RPMI8226 (cell line): ENCODE results near the gene RRP9.
A peak's percentile ranks its signal among the peaks of the same experiment; 100 is the strongest.

Experiments used
- DNase-seq: peaks from one replicate; pipeline ENCODE4 v3.0.0-alpha.2; 2015

Gene RRP9

GRCh38 chr3:51970606-51971300, 29.0 kb upstream of the RRP9 start:
- DNase-seq = peak; percentile 79

- no peak for DNase-seq
These were observed 28.1 kb upstream of the RRP9 start for GRCh38 chr3:51969841-51970240.

- DNase-seq = no peak
These were observed 27.4 kb upstream of the RRP9 start for GRCh38 chr3:51968883-51969678.

DNA sequence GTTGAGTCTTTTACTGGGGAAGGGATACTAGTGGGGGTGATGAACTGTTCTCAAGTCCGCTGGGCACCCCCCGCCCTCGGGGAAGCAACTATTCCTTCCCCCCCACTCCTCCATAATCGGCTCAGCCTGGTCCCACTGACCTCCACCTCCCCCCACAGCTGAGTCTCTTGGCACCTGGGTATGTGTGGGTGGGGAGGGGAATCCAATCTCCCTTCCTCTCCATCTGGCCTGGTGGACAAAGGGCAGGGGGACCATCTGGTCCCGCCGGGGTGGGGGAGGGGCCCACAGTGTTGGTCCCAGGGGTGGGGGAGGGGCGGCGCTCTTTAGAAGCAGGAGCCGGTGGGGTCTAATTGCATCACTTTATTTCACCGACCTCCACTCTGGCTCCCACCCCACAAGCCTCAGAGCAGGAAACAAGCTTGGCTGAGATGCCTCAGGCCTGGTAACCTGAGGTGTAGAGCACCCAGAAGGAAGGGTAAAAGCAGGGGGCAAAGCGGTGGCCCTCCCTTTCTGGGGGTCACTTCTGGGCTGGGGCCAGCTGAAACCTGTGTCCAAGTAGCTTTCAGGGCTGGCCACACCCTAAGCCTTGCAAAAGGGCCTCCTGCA, 26.6 kb upstream of the RRP9 start:
- no peak for DNase-seq

DNA sequence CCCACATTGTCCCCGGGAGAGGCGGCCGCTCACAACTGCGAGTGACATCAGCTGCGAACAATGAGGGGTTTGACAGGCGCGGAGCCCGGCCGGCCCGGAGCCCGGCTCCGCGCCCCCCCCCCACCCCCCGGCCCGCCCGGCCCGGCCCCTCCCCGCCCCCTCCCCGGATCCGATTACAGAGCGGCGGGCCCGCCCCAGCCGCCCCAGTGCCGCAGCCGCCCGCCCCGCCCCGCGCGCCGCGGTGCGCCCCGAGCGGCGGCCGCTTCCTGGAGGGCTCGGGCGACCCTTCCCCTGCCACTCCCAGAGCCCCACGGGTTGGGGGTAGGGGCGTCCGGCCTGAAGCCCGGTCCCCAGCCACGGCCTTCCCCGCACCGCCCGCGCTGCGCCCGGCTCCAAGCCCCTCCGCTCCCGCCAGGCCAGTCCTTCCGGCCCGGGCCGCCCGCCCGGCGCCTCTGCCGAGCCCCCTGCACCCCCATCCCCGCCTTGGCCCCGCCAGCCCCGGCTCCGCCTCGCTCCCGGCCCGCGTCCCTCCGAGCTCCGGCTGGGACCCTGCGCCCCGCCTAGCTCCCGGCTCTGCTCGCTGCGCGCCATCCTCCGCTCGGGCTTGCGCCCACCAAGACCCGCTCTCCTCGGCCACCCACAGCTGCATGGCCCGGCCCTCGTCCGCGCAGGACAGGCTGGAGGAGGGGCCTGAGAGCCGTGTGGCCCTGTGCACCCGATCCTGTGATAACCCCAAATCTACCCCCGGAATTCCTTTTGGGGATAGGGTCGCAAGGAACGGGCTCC, 25.9 kb upstream of the RRP9 start, which contains the start of gene PCBP4:
TSS of gene PCBP4 (minus strand) at position 71 of the 786 bp plus-strand sequence. CDS start 6,214 bp downstream, outside the sequence.
- DNase-seq = peak; percentile 48

DNA sequence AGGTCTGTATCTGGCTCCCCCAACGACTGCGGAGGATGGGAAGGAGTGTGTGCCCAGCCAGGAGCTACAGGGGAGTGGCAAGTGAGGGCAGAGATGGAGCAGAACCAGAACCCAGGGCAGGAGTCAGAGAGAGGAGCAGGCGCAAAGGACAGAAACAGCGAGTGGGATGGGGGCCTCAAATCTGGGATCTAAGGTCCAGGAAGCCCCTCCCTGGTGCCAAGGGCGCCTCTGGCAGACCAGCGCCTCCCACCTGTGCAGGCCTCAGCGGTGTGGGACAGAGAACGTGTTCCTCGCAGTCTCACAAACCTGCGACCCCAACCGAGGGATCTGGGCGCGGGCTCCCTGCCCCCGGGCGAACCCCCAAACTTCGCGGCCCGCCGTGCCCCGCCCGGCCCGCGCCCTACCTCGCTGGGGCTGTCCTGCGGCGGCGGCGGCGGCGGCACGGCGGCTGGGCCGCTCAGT, 25.2 kb upstream of the RRP9 start:
- DNase-seq = no peak

DNA sequence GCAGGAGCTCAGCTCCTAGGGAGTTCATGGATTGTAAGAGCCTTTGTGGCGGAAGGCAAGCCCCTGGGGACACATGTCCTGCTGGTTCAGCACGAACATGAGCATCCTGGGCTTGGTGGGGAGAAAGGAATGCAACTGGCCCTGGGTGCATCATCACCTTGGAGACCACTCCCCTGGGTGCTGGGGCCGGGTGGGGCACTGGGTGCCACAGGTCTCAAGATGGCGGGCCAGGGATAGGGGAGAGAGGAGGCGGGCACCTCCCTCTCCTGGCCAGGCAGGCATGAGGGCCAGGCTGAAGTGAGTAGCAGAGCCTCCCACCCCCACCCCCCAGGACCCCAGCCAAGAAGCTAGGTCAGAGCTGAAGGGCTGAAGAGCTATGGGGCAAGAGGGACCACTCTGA, 24.8 kb upstream of the RRP9 start:
- no peak for DNase-seq

DNA sequence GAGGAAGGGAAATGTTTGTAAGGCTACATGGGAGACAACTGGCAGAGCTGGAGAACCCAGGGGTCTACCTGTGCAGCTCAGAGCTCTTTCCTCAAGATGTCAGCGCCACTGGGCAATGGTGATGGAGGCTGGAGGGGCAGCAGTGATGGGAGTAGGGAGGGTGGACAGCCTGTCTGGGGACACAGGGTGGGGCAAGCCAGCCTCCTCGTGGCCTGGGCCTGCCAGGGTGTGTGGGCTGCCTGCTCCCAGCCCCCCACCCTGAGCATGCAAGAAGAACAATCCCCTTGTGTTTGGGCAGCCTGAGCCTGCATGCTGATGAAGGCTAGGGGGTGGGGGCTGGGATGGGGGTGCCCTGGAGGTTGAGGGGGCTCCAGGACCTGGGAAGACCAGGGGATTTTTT, 24.3 kb upstream of the RRP9 start:
- DNase-seq = no peak

- DNase-seq = no peak
These were observed 22.8 kb upstream of the RRP9 start for GRCh38 chr3:51964521-51964920.

DNA sequence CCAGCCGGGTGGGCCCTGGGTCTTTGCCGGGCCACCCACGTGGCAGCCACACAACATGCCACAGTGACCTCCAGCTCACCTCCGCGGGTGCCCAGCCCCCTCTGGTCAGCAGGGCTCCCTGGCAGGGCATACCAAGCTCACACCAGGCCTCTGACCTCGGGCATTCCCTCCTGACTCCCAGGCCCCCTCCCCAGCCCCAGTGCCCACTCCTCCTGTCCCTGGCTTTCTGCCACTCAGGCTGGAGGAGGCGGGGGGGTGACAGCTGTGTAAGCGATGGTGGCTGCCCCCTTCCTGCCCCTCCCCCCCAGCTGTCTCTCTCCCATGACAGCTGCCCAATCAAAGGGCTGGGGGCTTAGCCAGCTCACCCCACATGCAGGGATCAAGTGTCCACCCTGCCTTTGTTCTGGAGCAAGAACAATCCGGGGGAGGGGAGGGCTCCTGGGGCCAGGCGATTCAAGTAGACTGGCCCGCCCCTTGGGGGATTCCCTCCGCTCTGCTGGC, 22.3 kb upstream of the RRP9 start:
- no peak for DNase-seq

DNA sequence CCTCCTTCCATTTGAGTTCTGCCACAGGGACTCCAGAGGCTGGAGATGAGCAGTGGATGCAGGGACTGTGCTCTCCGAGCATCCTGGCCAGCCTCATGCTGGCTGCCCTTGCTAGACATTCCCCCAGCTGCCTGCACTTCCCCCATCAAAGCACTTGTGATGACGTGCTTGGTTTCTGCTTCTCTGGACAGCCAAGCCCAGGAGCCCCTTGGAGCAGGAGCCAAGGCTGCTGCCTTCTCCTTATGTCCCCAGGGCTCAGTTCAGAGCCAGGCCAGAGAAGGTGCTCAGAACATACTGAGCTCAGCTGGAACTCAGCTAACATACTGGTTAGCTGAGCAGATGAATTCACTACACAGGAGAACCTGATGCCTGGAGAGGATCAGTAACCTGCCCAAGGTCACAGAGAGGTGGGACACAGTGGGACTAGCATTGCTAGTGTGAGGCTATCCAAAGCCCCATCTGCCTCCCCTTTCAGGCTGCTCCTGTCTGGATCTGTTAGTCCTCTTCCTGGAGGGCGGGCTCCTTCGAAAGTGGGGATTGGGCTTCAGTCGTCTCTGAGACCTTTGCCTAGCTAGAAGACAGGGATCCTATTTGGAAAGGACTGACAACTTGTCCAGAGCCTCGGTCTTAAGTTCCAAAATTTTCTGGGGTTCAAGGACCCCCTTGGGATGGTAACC, 21.3 kb upstream of the RRP9 start:
- DNase-seq = no peak

DNA sequence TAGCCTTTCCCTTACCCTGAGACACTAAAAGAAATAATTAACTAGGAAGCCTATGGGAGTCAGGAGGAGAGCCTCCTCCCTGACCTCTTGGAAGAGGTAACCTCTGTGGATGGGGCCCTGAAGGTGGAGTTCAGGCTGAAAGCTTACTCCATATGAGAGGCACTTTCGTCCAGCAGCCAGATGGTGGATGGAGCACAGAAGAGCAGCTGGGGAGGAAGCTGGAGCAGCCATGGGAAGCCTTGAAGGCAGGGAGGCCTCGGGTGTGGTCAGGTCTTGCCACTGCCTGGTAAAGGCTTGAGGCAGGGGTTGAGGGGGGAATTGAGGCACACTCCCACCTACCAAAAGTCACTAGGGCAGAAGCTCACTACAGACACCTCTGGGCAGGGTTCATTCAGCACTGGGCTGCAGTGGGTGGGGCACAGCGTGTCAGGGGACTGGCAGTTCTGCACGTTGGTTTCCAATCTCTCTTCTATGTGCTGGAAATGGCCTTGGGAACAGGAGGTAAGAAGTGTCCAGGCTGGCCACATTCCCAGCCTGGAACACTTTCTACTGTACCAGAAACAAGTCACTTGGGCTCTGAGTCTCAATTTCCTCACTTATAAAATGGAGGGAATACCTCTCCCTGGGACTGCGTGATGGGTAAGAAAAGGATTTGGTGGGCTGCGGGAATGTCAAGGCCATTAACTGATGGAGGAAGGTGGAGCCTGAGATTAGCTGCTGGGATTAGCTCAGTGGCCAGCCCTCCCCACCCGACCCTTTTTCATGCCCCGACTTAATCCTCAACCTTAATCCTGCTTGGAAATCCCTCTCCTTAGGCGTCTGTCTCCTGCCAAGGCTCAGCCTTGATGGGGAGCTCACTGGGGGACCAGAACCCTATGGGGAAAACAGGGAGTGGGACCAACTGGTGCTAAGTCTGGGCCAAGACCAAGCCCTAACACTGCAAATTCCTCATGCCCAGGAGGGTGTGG, 20.2 kb upstream of the RRP9 start:
- no peak for DNase-seq

GRCh38 chr3:51961011-51961410, 19.3 kb upstream of the RRP9 start:
- no peak for DNase-seq

DNA sequence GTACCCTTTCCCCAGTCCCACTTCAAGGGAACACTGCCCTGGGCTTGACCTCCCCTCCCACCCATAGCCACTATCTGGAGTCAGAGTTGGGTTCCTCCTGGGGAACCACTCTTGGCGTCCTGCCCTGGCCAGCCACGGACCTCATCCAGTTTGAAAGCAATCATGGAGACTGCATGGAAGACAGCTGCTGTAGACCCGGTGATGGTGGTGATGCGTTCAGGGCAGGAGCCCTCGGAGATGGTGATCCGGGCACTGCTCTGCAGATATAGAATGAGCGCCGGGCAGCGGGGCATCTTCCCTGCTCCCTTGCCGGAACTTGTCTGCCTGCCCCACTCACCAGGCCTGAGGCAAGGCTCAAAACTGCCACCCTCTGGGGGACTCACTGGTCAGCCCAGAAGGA, 18.7 kb upstream of the RRP9 start:
- DNase-seq = no peak

GRCh38 chr3:51959651-51960050, 17.9 kb upstream of the RRP9 start:
- no peak for DNase-seq

DNA sequence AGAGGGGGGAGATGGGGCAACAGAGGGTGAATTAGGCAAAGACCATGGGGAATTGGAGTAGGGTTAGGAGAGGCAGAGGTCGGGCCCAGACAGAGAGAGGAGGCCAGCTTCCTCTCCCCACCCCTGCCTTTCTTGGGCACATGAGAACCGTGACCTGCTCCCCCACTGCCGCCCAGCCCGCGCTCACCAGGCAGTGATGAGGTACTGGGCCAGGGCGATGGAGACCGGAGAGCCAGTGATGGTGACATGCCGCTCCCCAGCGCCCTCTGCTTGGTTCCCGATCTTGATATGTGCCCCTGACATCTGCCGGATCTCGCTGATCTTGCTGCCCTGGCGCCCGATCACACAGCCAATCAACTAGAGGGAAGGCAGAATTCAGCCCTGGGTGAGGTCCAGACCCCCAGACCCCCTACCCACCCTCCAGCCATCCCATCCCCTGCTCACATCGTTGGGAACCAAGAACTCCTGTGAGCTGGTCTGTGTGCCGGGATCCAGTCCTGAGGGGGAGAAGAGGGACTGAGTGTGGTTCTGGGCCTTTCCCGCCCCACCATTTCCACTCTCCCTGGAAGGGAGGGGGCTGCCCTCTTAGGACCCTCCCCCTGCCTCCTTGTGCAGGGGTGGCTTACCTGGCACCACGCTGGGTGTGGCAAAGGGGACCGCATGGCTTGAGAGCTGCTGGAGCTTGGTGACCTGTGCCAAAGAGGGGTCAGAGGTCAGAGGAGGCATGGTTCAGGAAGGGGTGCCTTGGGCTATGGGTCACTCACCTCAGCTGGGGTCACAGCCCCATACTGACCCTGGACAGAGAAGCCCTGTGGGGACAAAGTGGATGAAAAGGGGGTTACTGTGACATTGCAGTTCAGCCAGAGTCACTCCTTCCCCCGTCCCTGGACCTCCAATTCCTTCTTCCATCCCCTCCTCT, 17.2 kb upstream of the RRP9 start:
- DNase-seq = no peak

GRCh38 chr3:51957520-51958205, 16.0 kb upstream of the RRP9 start:
- no peak for DNase-seq

DNA sequence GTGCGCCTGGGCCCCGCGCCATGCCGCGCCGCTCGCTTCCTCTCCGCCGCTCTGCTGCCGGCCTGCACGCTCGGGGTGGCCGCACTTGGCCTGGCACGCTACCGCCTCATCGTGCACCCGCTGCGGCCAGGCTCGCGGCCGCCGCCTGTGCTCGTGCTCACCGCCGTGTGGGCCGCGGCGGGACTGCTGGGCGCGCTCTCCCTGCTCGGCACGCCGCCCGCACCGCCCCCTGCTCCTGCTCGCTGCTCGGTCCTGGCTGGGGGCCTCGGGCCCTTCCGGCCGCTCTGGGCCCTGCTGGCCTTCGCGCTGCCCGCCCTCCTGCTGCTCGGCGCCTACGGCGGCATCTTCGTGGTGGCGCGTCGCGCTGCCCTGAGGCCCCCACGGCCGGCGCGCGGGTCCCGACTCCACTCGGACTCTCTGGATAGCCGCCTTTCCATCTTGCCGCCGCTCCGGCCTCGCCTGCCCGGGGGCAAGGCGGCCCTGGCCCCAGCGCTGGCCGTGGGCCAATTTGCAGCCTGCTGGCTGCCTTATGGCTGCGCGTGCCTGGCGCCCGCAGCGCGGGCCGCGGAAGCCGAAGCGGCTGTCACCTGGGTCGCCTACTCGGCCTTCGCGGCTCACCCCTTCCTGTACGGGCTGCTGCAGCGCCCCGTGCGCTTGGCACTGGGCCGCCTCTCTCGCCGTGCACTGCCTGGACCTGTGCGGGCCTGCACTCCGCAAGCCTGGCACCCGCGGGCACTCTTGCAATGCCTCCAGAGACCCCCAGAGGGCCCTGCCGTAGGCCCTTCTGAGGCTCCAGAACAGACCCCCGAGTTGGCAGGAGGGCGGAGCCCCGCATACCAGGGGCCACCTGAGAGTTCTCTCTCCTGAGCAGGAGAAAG, 14.4 kb upstream of the RRP9 start:
- DNase-seq = peak; percentile 89
